CD4-positive, alpha-beta T cell (primary cell): Measurements from ENCODE around the gene RETREG3. TPM values are rescaled to one million over a fixed set of nuclear protein-coding genes. Genes with fewer than 3 reads are reported as not detected.

ENCODE experiments used
- ATAC-seq: fragments of 200-7000 bp; cut with Tn5 transposase; one replicate; pipeline ENCODE4 v1.10.0; 2022; ENCODE audit warnings: mild to moderate bottlenecking; ENCODE audit not compliant: poor library complexity
- CTCF ChIA-PET: fragments of 350-600 bp; sonication (Branson Sonifier 250); formaldehyde crosslinking; loops from one replicate; lab custom pipeline; 2021; ENCODE audit warnings: antibody characterized with exemption, inconsistent platforms; lab: Charles Lee
- POLR2A ChIA-PET: fragments of 350-600 bp; sonication (Branson Sonifier 250); formaldehyde crosslinking; loops from one replicate; lab custom pipeline; 2021; ENCODE audit warnings: antibody characterized with exemption, inconsistent platforms; lab: Charles Lee
- DNase-seq, 14 experiments: peaks; one replicate each; pipeline ENCODE4 v3.0.0-alpha.2; 2013 to 2020; ENCODE audit warnings: mixed read lengths in 2 of 14
- H3K27ac ChIP-seq, 2 donors: one replicate each; pipeline versions ENCODE4 v1.5.1 to v1.7.0; 2013; ENCODE audit warnings: low read length in 2 of 2, low read depth in 1 of 2, mild to moderate bottlenecking in 1 of 2
- H3K27me3 ChIP-seq, 2 experiments: 1 replicate in 1 of 2; 2 replicates in 1 of 2; pipeline versions ENCODE4 v1.6.1 to v1.7.0; 2013; ENCODE audit warnings: low read length in 2 of 2, control low read depth in 1 of 2, mild to moderate bottlenecking in 1 of 2, moderate library complexity in 1 of 2; ENCODE audit not compliant: insufficient read depth in 2 of 2, control insufficient read depth in 1 of 2
- H3K36me3 ChIP-seq: one replicate; pipeline ENCODE4 v1.6.1; 2013; ENCODE audit warnings: low read length, control low read depth; ENCODE audit not compliant: insufficient read depth
- H3K4me1 ChIP-seq: one replicate; pipeline ENCODE4 v1.6.1; 2013; ENCODE audit warnings: low read length, control low read depth; ENCODE audit not compliant: insufficient read depth
- H3K4me3 ChIP-seq: one replicate; pipeline ENCODE4 v1.5.1; 2013; ENCODE audit warnings: mild to moderate bottlenecking, low read length, moderate library complexity
- H3K9me3 ChIP-seq, 2 experiments: 1 replicate in 1 of 2; 2 replicates in 1 of 2; pipeline versions ENCODE4 v1.6.1 to v1.7.0; 2013; ENCODE audit warnings: low read length in 2 of 2, mild to moderate bottlenecking in 2 of 2, control low read depth in 1 of 2, moderate library complexity in 1 of 2; ENCODE audit not compliant: control insufficient read depth in 1 of 2, insufficient read depth in 1 of 2
- H3K27ac Mint-ChIP-seq: one replicate; pipeline ENCODE4 v1.8.0; 2020; ENCODE audit warnings: mixed read lengths
- H3K27me3 Mint-ChIP-seq: one replicate; pipeline ENCODE4 v1.8.0; 2021; ENCODE audit warnings: mixed read lengths
- H3K36me3 Mint-ChIP-seq: one replicate; pipeline ENCODE4 v1.8.0; 2021; ENCODE audit warnings: low read depth, mixed read lengths
- H3K4me1 Mint-ChIP-seq: one replicate; pipeline ENCODE4 v1.8.0; 2021; ENCODE audit warnings: low read depth, mixed read lengths
- H3K4me3 Mint-ChIP-seq: one replicate; pipeline ENCODE4 v1.8.0; 2020; ENCODE audit warnings: mild to moderate bottlenecking, mixed read lengths
- H3K9me3 Mint-ChIP-seq: one replicate; pipeline ENCODE4 v1.8.0; 2020; ENCODE audit warnings: mixed read lengths
- intact Hi-C, 2 experiments: fragments of 100-400 bp; cut with DNase I in 1 of 2; cut with micrococcal nuclease in 1 of 2; formaldehyde crosslinking; loops; one replicate each; pipeline versions ENCODE4 v1.15.1 to v1.9.0; 2023 to 2025; cut with DNase I, micrococcal nuclease
- total RNA-seq, 174 experiments: library from RNA in 2 of 174; stranded (reverse) in 2 of 174; gene quantifications; one replicate each; pipeline ENCODE4 v1.2.3 and lab custom pipeline; 2021 to 2026
- TF ChIP-seq, protein P1 (sequence below): fragments of 200-600 bp; IDR thresholded peaks from one replicate; pipeline ENCODE4 v1.8.0; 2022; ENCODE audit warnings: antibody characterized with exemption, mild to moderate bottlenecking

RETREG3 gene
- total RNA-seq, 2 experiments from 2014 or later, result 46.7 to 48.7 TPM

DNA sequence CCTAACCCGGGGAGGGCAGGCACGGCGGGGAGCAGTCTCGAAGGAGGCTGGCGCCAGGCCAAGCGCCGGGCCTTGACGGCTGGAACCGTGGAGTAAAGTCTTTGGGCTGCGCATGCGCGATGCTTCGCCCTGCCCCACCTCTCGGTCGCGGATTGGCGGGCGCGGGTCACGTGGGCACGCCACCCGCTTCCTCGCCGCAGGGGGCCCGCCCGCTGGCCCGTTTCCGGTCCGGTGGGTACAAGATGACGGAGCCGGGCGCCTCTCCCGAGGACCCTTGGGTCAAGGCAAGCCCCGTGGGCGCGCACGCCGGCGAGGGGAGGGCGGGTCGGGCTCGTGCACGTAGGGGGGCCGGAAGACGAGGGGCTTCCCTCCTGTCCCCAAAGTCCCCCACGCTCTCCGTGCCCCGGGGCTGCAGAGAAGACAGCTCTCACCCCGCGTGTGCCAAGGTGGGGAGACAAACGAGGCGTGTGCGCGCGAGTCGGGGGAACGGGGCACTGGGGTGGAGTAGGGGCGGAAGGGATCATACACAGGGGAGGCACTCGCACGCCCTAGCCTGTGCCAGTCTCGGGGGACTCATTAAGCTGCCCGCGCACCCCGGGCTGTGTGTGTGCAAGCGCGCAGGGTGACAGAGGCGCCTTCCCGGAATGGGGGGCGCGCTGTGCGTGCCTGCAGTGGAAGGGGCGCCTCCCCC is 42.1 kb downstream of the RETREG3 start, which contains the start of gene MLX:
Gene MLX, plus strand, starts transcription at position 218 of the 691 bp plus-strand sequence. Its CDS starts 25 bp downstream, at position 243.
- POLR2A ChIA-PET, result interaction anchor here (0.6 to 2.6 kb wide), 11 partner anchors 11 to 879 kb away, joined by 3 to 26 read pairs (median 6); partner anchors contain the start of genes EIF1, NAGLU, ODAD4 and PSMC3IP
- H3K4me3 ChIP-seq, result peak within 1 kb of the TSS; percentile 96
- peaks cover 69% of the 10 kb centered on the region for H3K36me3 ChIP-seq
- Mint-ChIP-seq H3K27me3 (no peaks in the 10 kb centered on the region), H3K9me3 (no peaks in the 10 kb centered on the region), H3K27ac (peak within 1 kb of the TSS; percentile 96), H3K36me3 (peaks cover 83% of the 10 kb centered on the region), H3K4me1 (peaks cover 42% of the 10 kb centered on the region), H3K4me3 (peak within 1 kb of the TSS; percentile 97)
- ATAC-seq (peak; percentile 68), DNase-seq (peak; percentile 83 to 97 (median 90))
- H3K4me1 ChIP-seq, result peaks cover 64% of the 10 kb centered on the region
- CTCF ChIA-PET, result interaction anchor here (0.8 to 4.6 kb wide), 3 partner anchors 11 to 20 kb away, joined by 3 to 45 read pairs (median 3); partner anchors contain the start of gene PSMC3IP
- TF ChIP-seq, protein P1, sequence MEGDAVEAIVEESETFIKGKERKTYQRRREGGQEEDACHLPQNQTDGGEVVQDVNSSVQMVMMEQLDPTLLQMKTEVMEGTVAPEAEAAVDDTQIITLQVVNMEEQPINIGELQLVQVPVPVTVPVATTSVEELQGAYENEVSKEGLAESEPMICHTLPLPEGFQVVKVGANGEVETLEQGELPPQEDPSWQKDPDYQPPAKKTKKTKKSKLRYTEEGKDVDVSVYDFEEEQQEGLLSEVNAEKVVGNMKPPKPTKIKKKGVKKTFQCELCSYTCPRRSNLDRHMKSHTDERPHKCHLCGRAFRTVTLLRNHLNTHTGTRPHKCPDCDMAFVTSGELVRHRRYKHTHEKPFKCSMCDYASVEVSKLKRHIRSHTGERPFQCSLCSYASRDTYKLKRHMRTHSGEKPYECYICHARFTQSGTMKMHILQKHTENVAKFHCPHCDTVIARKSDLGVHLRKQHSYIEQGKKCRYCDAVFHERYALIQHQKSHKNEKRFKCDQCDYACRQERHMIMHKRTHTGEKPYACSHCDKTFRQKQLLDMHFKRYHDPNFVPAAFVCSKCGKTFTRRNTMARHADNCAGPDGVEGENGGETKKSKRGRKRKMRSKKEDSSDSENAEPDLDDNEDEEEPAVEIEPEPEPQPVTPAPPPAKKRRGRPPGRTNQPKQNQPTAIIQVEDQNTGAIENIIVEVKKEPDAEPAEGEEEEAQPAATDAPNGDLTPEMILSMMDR, result no peak
- intact Hi-C loops, result loop anchor here in 1 of 2 experiments (2.0 kb wide), 1 partner anchor 42 kb away; the partner anchor contains the start of genes RETREG3 and TUBG1
- H3K9me3 ChIP-seq, result no peaks in the 10 kb centered on the region
- no peaks in the 10 kb centered on the region for H3K27me3 ChIP-seq
- H3K27ac ChIP-seq, result peak within 1 kb of the TSS; percentile 83 to 86

DNA sequence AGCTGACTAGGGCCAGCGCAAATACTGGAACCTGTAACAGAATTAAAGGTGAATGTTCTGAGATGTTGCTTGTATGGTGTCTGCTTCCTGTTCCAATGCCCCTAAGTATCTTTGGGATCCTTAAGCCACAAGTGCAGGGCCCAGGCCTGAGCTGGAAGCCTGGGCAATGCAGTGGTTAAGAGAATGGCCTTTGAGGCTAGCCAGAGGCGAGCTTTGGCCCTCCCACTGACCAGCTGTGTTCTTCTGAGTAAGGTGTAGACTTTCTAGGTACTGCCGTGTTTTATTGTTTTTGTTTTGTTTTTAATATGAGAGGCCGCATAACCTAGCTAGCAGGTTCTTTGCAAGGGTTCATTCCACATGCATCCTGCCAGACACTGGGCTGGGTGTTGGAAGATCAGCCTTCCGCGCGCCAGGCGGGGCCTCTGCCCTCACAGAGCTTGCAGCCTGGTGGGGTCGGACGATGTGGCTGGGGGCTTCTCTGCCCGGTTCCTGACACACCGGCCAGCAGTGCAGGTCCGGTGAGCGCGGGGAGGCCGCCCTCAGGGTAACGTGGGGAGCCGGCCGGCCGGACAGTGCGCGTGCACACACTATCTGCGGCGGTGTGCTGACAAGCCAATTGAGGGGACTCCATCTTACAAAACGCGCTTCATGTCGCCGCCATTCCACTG is 42.8 kb downstream of the RETREG3 start:
- Histone ChIP-seq H3K4me3 (peak overlapping the region; percentile 96), H3K27me3 (no peaks in the 10 kb centered on the region), H3K36me3 (peaks cover 62% of the 10 kb centered on the region), H3K27ac (peak overlapping the region; percentile 81 to 86), H3K4me1 (peaks cover 70% of the 10 kb centered on the region), H3K9me3 (no peaks in the 10 kb centered on the region)
- intact Hi-C loops, result loop anchor here in 1 of 2 experiments (2.0 kb wide), 1 partner anchor 42 kb away; the partner anchor contains the start of genes RETREG3 and TUBG1
- ChIA-PET CTCF (interaction anchor here (0.8 to 4.6 kb wide), 2 partner anchors 11 to 197 kb away, joined by 3 to 45 read pairs; partner anchors contain the start of gene PSMC3IP), POLR2A (interaction anchor here (0.6 to 2.6 kb wide), 8 partner anchors 11 to 878 kb away, joined by 3 to 26 read pairs (median 6); partner anchors contain the start of genes EIF1, NAGLU, ODAD4 and PSMC3IP)
- Mint-ChIP-seq H3K36me3 (peaks cover 80% of the 10 kb centered on the region), H3K4me1 (peaks cover 47% of the 10 kb centered on the region), H3K27ac (peak overlapping the region; percentile 96), H3K27me3 (no peaks in the 10 kb centered on the region), H3K4me3 (peak overlapping the region; percentile 97), H3K9me3 (no peaks in the 10 kb centered on the region)
- TF ChIP-seq, protein P1, result no peak
- DNase-seq, result peak in 1 of 14 experiments; percentile 26
- ATAC-seq, result no peak
